Naive B cell (primary cell): ENCODE data around the gene CHIC2. TPM values are rescaled to one million over a fixed set of nuclear protein-coding genes. Genes with fewer than 3 reads are reported as not detected.
"Not testable (repeated sequence)": the region's sequence is repeated elsewhere in the genome, so short reads cannot be mapped to it uniquely, and the experiment has no call there.

Experiments used
- ATAC-seq, 2 donors: fragments of 150-1000 bp; cut with Tn5 transposase; 2 replicates each; pipeline ENCODE4 v1.10.0; 2021; ENCODE audit warnings: low read depth in 2 of 2, mild to moderate bottlenecking in 2 of 2, moderate library complexity in 2 of 2
- DNase-seq: peaks from one replicate; pipeline ENCODE4 v3.0.0; 2022
- H3K27ac Mint-ChIP-seq, 6 donors: one replicate each; pipeline ENCODE4 v1.8.0; 2020 to 2022; ENCODE audit warnings: mild to moderate bottlenecking in 6 of 6, mixed read lengths in 6 of 6, moderate library complexity in 5 of 6, inconsistent platforms in 2 of 6
- H3K27me3 Mint-ChIP-seq, 3 donors: one replicate each; pipeline ENCODE4 v1.8.0; 2021 to 2022; ENCODE audit warnings: mixed read lengths in 3 of 3, mild to moderate bottlenecking in 1 of 3
- H3K36me3 Mint-ChIP-seq, 2 donors: one replicate each; pipeline ENCODE4 v1.8.0; 2020 to 2022; ENCODE audit warnings: mixed read lengths in 2 of 2, inconsistent platforms in 1 of 2, mild to moderate bottlenecking in 1 of 2
- H3K4me1 Mint-ChIP-seq, 3 donors: one replicate each; pipeline ENCODE4 v1.8.0; 2020 to 2022; ENCODE audit warnings: mixed read lengths in 3 of 3, inconsistent platforms in 1 of 3, mild to moderate bottlenecking in 1 of 3, moderate library complexity in 1 of 3
- H3K4me3 Mint-ChIP-seq, 8 donors: one replicate each; pipeline ENCODE4 v1.8.0; 2020 to 2022; ENCODE audit warnings: mild to moderate bottlenecking in 8 of 8, mixed read lengths in 8 of 8, moderate library complexity in 8 of 8, inconsistent platforms in 2 of 8
- H3K9me3 Mint-ChIP-seq, 7 donors: one replicate each; pipeline ENCODE4 v1.8.0; 2020 to 2022; ENCODE audit warnings: mixed read lengths in 7 of 7, mild to moderate bottlenecking in 5 of 7, inconsistent platforms in 2 of 7, moderate library complexity in 1 of 7
- polyA plus RNA-seq, 6 donors: library from polyadenylated mRNA; unstranded; fragments of 300-500 nt; fragmentation: Illumina TruSeq; gene quantifications; one replicate each; pipeline ENCODE4 v1.2.3, GENCODE V29; 2021; ENCODE audit warnings: low read depth in 6 of 6

The CHIC2 gene
- polyA plus RNA-seq, 6 donors from 2014 or later = 56.6 to 81.9 (median 63.5) TPM

GRCh38 chr4:54063737-54064316 lies 578 bp downstream of the CHIC2 start:
- Mint-ChIP-seq H3K27me3 (peaks cover 0 to 9% (median 5%) of the 10 kb centered on the region in 3 donors), H3K4me1 (peaks cover 36 to 49% (median 40%) of the 10 kb centered on the region in 3 donors), H3K36me3 (peaks cover 0 to 7% of the 10 kb centered on the region in 2 donors), H3K9me3 (peaks cover 0 to 1% (median 0%) of the 10 kb centered on the region in 7 donors), H3K4me3 (peak overlapping the region; percentile 88 to 98 (median 94)), H3K27ac (peak overlapping the region; percentile 96 to 99 (median 98))
- ATAC-seq (peak; percentile 38 to 42), DNase-seq (peak; percentile 55)

- no peak for DNase-seq
- peaks cover 0 to 5% (median 3%) of the 10 kb centered on the region in 3 donors for H3K27me3 Mint-ChIP-seq
Measured at GRCh38 chr4:54063229-54063628, 1.2 kb downstream of the CHIC2 start.

GRCh38 chr4:54062392-54062791 lies 2.0 kb downstream of the CHIC2 start:
- Mint-ChIP-seq H3K4me3 (peak overlapping the region in 7 of 8 donors; percentile 25 to 98 (median 92)), H3K27me3 (peaks cover 0 to under 1% (median 0%) of the 10 kb centered on the region in 3 donors), H3K9me3 (no peaks in the 10 kb centered on the region), H3K36me3 (peaks cover 0 to 7% of the 10 kb centered on the region in 2 donors), H3K27ac (peak overlapping the region in 2 of 6 donors; percentile 31 to 40), H3K4me1 (peaks cover 47 to 64% (median 51%) of the 10 kb centered on the region in 3 donors)
- DNase-seq = no peak
- no peak for ATAC-seq

More at GRCh38 chr4:54063229-54063628, 1.2 kb downstream of the CHIC2 start:
- H3K36me3 Mint-ChIP-seq = peaks cover 0 to 7% of the 10 kb centered on the region in 2 donors
- H3K9me3 Mint-ChIP-seq = peaks cover 0 to 1% (median 0%) of the 10 kb centered on the region in 7 donors
- peaks cover 38 to 55% (median 42%) of the 10 kb centered on the region in 3 donors for H3K4me1 Mint-ChIP-seq
- peak overlapping the region; percentile 85 to 99 (median 96) for H3K27ac Mint-ChIP-seq
- peak overlapping the region; percentile 88 to 98 (median 94) for H3K4me3 Mint-ChIP-seq
- no peak for ATAC-seq

- DNase-seq (no peak), ATAC-seq (no peak)
- H3K27me3 Mint-ChIP-seq = no peaks in the 10 kb centered on the region
- peaks cover 0 to 7% of the 10 kb centered on the region in 2 donors for H3K36me3 Mint-ChIP-seq
- peak overlapping the region in 5 of 8 donors; percentile 19 to 92 (median 67) for H3K4me3 Mint-ChIP-seq
- H3K27ac Mint-ChIP-seq = peak overlapping the region in 1 of 6 donors; percentile 31
- H3K4me1 Mint-ChIP-seq = peaks cover 52 to 69% (median 56%) of the 10 kb centered on the region in 3 donors
- no peaks in the 10 kb centered on the region for H3K9me3 Mint-ChIP-seq
Measured at GRCh38 chr4:54061873-54062272, 2.5 kb downstream of the CHIC2 start.

GRCh38 chr4:54061067-54061466 lies 3.3 kb downstream of the CHIC2 start:
- Mint-ChIP-seq H3K4me3 (peak overlapping the region in 2 of 8 donors; percentile 10 to 92), H3K4me1 (peaks cover 59 to 77% (median 64%) of the 10 kb centered on the region in 3 donors), H3K27me3 (no peaks in the 10 kb centered on the region), H3K9me3 (no peaks in the 10 kb centered on the region), H3K27ac (no peak overlapping the region), H3K36me3 (peaks cover 0 to 7% of the 10 kb centered on the region in 2 donors)
- ATAC-seq (no peak), DNase-seq (no peak)

GRCh38 chr4:54060116-54060515 lies 4.3 kb downstream of the CHIC2 start:
- Mint-ChIP-seq H3K4me1 (peaks cover 55 to 73% (median 62%) of the 10 kb centered on the region in 3 donors), H3K27me3 (no peaks in the 10 kb centered on the region), H3K27ac (no peak overlapping the region), H3K4me3 (peak overlapping the region in 1 of 8 donors; percentile 17), H3K36me3 (peaks cover 0 to 7% of the 10 kb centered on the region in 2 donors), H3K9me3 (no peaks in the 10 kb centered on the region)
- DNase-seq = no peak
- ATAC-seq = no peak

GRCh38 chr4:54058171-54058570 lies 6.2 kb downstream of the CHIC2 start:
- H3K27ac Mint-ChIP-seq = peak overlapping the region in 3 of 6 donors; percentile 44 to 91 (median 46)
- H3K4me3 Mint-ChIP-seq = peak overlapping the region; percentile 5 to 71 (median 52)
- H3K4me1 Mint-ChIP-seq = peaks cover 56 to 70% (median 64%) of the 10 kb centered on the region in 3 donors
- no peaks in the 10 kb centered on the region for H3K27me3 Mint-ChIP-seq
- H3K36me3 Mint-ChIP-seq = peaks cover 0 to 7% of the 10 kb centered on the region in 2 donors
- DNase-seq (no peak), ATAC-seq (peak; percentile 67 to 70)
- H3K9me3 Mint-ChIP-seq = no peaks in the 10 kb centered on the region

GRCh38 chr4:54056360-54056759 lies 8.0 kb downstream of the CHIC2 start:
- H3K4me1 Mint-ChIP-seq = peaks cover 46 to 59% (median 53%) of the 10 kb centered on the region in 3 donors
- no peaks in the 10 kb centered on the region for H3K9me3 Mint-ChIP-seq
- H3K36me3 Mint-ChIP-seq = peaks cover 0 to 12% of the 10 kb centered on the region in 2 donors
- DNase-seq (no peak), ATAC-seq (peak in 1 of 2 donors; percentile 40)
- H3K27ac Mint-ChIP-seq = no peak overlapping the region
- H3K27me3 Mint-ChIP-seq = no peaks in the 10 kb centered on the region
- peak overlapping the region in 3 of 8 donors; percentile 56 to 63 (median 60) for H3K4me3 Mint-ChIP-seq

- no peak overlapping the region for H3K4me3 Mint-ChIP-seq
- ATAC-seq (no peak), DNase-seq (no peak)
- no peaks in the 10 kb centered on the region for H3K27me3 Mint-ChIP-seq
- H3K27ac Mint-ChIP-seq = no peak overlapping the region
- H3K4me1 Mint-ChIP-seq = peaks cover 51 to 65% (median 52%) of the 10 kb centered on the region in 3 donors
- peaks cover 0 to 12% of the 10 kb centered on the region in 2 donors for H3K36me3 Mint-ChIP-seq
- no peaks in the 10 kb centered on the region for H3K9me3 Mint-ChIP-seq
Measured at GRCh38 chr4:54055494-54055893, 8.9 kb downstream of the CHIC2 start.

- H3K27me3 Mint-ChIP-seq = no peaks in the 10 kb centered on the region
- peaks cover 0 to 4% of the 10 kb centered on the region in 2 donors for H3K36me3 Mint-ChIP-seq
- no peak for DNase-seq
- H3K4me3 Mint-ChIP-seq = peak overlapping the region in 1 of 8 donors; percentile 61
- peaks cover 42 to 66% (median 44%) of the 10 kb centered on the region in 3 donors for H3K4me1 Mint-ChIP-seq
- no peaks in the 10 kb centered on the region for H3K9me3 Mint-ChIP-seq
- H3K27ac Mint-ChIP-seq = no peak overlapping the region
- ATAC-seq = no peak
Measured at GRCh38 chr4:54054501-54054900, 9.9 kb downstream of the CHIC2 start.

- H3K27ac Mint-ChIP-seq, H3K27me3 Mint-ChIP-seq, H3K9me3 Mint-ChIP-seq, H3K36me3 Mint-ChIP-seq, ATAC-seq, DNase-seq, H3K4me3 Mint-ChIP-seq: not testable (repeated sequence)
- peaks cover 40 to 61% (median 42%) of the 10 kb centered on the region in 3 donors for H3K4me1 Mint-ChIP-seq
Measured at GRCh38 chr4:54053322-54053721, 11.1 kb downstream of the CHIC2 start.

- peaks cover 0 to 4% (median 0%) of the 10 kb centered on the region in 7 donors for H3K9me3 Mint-ChIP-seq
- H3K36me3 Mint-ChIP-seq = peaks cover 0 to 4% of the 10 kb centered on the region in 2 donors
- H3K27me3 Mint-ChIP-seq = no peaks in the 10 kb centered on the region
- no peak overlapping the region for H3K27ac Mint-ChIP-seq
- H3K4me3 Mint-ChIP-seq = no peak overlapping the region
- no peak for DNase-seq
- ATAC-seq = no peak
- H3K4me1 Mint-ChIP-seq = peaks cover 17 to 36% (median 20%) of the 10 kb centered on the region in 3 donors
Measured at GRCh38 chr4:54050214-54050904, 14.0 kb downstream of the CHIC2 start.

GRCh38 chr4:54043630-54044029 lies 20.8 kb downstream of the CHIC2 start:
- H3K27ac Mint-ChIP-seq, ATAC-seq, DNase-seq, H3K9me3 Mint-ChIP-seq, H3K27me3 Mint-ChIP-seq, H3K4me3 Mint-ChIP-seq: not testable (repeated sequence)
- Mint-ChIP-seq H3K4me1 (peaks cover 7 to 17% (median 8%) of the 10 kb centered on the region in 3 donors), H3K36me3 (peaks cover 12 to 31% of the 10 kb centered on the region in 2 donors)
